Activated CD8-positive, alpha-beta T cell treated with anti-CD3 and anti-CD28 coated beads for 36 hours (primary cell): Measurements from ENCODE around the gene CTDSP1. TPM values are rescaled to one million over a fixed set of nuclear protein-coding genes. Genes with fewer than 3 reads are reported as not detected.

ENCODE experiments used
- ATAC-seq: fragments of 200-7000 bp; cut with Tn5 transposase; one replicate; pipeline ENCODE4 v1.10.0; 2021; ENCODE audit warnings: mild to moderate bottlenecking, moderate library complexity
- CTCF ChIA-PET: fragments of 350-600 bp; sonication (Branson Sonifier 250); formaldehyde crosslinking; loops from one replicate; lab custom pipeline; 2021; ENCODE audit warnings: antibody characterized with exemption; lab: Charles Lee
- POLR2A ChIA-PET: fragments of 350-600 bp; sonication (Branson Sonifier 250); formaldehyde crosslinking; loops from one replicate; lab custom pipeline; 2021; ENCODE audit warnings: antibody characterized with exemption; lab: Charles Lee
- DNase-seq: peaks from one replicate; pipeline ENCODE4 v3.0.0-alpha.2; 2020
- H3K27ac Mint-ChIP-seq: one replicate; pipeline ENCODE4 v1.8.0; 2021; ENCODE audit warnings: mild to moderate bottlenecking, mixed read lengths
- H3K27me3 Mint-ChIP-seq: one replicate; pipeline ENCODE4 v1.8.0; 2021; ENCODE audit warnings: mixed read lengths
- H3K36me3 Mint-ChIP-seq: one replicate; pipeline ENCODE4 v1.8.0; 2021; ENCODE audit warnings: low read depth, mixed read lengths
- H3K4me1 Mint-ChIP-seq: one replicate; pipeline ENCODE4 v1.8.0; 2021; ENCODE audit warnings: low read depth, mixed read lengths
- H3K4me3 Mint-ChIP-seq: one replicate; pipeline ENCODE4 v1.8.0; 2021; ENCODE audit warnings: mild to moderate bottlenecking, moderate library complexity, mixed read lengths
- H3K9me3 Mint-ChIP-seq: one replicate; pipeline ENCODE4 v1.8.0; 2021; ENCODE audit warnings: mixed read lengths
- CTCF ChIP-seq: fragments of 200-600 bp; IDR thresholded peaks from one replicate; pipeline ENCODE4 v1.8.0; 2022; ENCODE audit warnings: antibody characterized with exemption, mild to moderate bottlenecking
- intact Hi-C: fragments of 100-400 bp; cut with micrococcal nuclease; formaldehyde crosslinking; loops from one replicate; pipeline ENCODE4 v1.10.0; 2022
- total RNA-seq, 2 experiments: library from RNA; stranded (reverse); gene quantifications; one replicate each; pipeline ENCODE4 v1.2.3, GENCODE V29; 2021

The CTDSP1 gene
- total RNA-seq, 2 experiments from 2014 or later = 85.8 to 94.7 TPM

- H3K27me3 Mint-ChIP-seq = no peaks in the 10 kb centered on the region
- CTCF ChIA-PET = no interaction called here
- H3K9me3 Mint-ChIP-seq = no peaks in the 10 kb centered on the region
- POLR2A ChIA-PET = no interaction called here
- intact Hi-C loops = no loop called here
- H3K4me3 Mint-ChIP-seq = no peak within 1 kb of the TSS
- ATAC-seq = no peak
- no peak for TF ChIP-seq CTCF
- H3K27ac Mint-ChIP-seq = no peak within 1 kb of the TSS
- no peak for DNase-seq
- no peaks in the 10 kb centered on the region for H3K4me1 Mint-ChIP-seq
- no peaks in the 10 kb centered on the region for H3K36me3 Mint-ChIP-seq
These were observed 19.2 kb downstream of the CTDSP1 start, which contains the start of gene VIL1 for GRCh38 chr2:218418717-218419458. VIL1 (plus strand) TSS chr2:218419123; CDS start chr2:218423779, 4,656 bp downstream.

GRCh38 chr2:218419630-218420216 lies 20.1 kb downstream of the CTDSP1 start:
- CTCF ChIA-PET = no interaction called here
- H3K4me3 Mint-ChIP-seq = no peak overlapping the region
- H3K36me3 Mint-ChIP-seq = no peaks in the 10 kb centered on the region
- no peak for TF ChIP-seq CTCF
- no peaks in the 10 kb centered on the region for H3K9me3 Mint-ChIP-seq
- no peaks in the 10 kb centered on the region for H3K27me3 Mint-ChIP-seq
- no peaks in the 10 kb centered on the region for H3K4me1 Mint-ChIP-seq
- POLR2A ChIA-PET = no interaction called here
- no peak overlapping the region for H3K27ac Mint-ChIP-seq
- ATAC-seq (no peak), DNase-seq (no peak)
- intact Hi-C loops = no loop called here

GRCh38 chr2:218421027-218421426 lies 21.4 kb downstream of the CTDSP1 start:
- no peaks in the 10 kb centered on the region for H3K36me3 Mint-ChIP-seq
- DNase-seq = no peak
- CTCF ChIA-PET = interaction anchor here (0.9 kb wide), 1 partner anchor 10 kb away, joined by 3 read pairs; no protein-coding TSS in a partner anchor

GRCh38 chr2:218422403-218423086 lies 22.9 kb downstream of the CTDSP1 start:
- Mint-ChIP-seq H3K4me3 (no peak overlapping the region), H3K36me3 (no peaks in the 10 kb centered on the region), H3K9me3 (no peaks in the 10 kb centered on the region), H3K27ac (no peak overlapping the region), H3K27me3 (no peaks in the 10 kb centered on the region), H3K4me1 (no peaks in the 10 kb centered on the region)
- no peak for ATAC-seq
- intact Hi-C loops = no loop called here
- ChIA-PET CTCF (no interaction called here), POLR2A (no interaction called here)
- TF ChIP-seq CTCF = no peak
- no peak for DNase-seq

More at GRCh38 chr2:218421027-218421426, 21.4 kb downstream of the CTDSP1 start:
- no peak overlapping the region for H3K4me3 Mint-ChIP-seq
- H3K27ac Mint-ChIP-seq = no peak overlapping the region
- H3K4me1 Mint-ChIP-seq = no peaks in the 10 kb centered on the region
- no peak for ATAC-seq
- no peak for TF ChIP-seq CTCF
- POLR2A ChIA-PET = interaction anchor here (0.6 kb wide), 1 partner anchor 86 kb away, joined by 3 read pairs; no protein-coding TSS in a partner anchor
- no peaks in the 10 kb centered on the region for H3K27me3 Mint-ChIP-seq
- intact Hi-C loops = no loop called here
- H3K9me3 Mint-ChIP-seq = no peaks in the 10 kb centered on the region

GRCh38 chr2:218423584-218423983 lies 23.9 kb downstream of the CTDSP1 start:
- no peak overlapping the region for H3K4me3 Mint-ChIP-seq
- H3K4me1 Mint-ChIP-seq = no peaks in the 10 kb centered on the region
- H3K27me3 Mint-ChIP-seq = no peaks in the 10 kb centered on the region
- no peak for ATAC-seq
- H3K27ac Mint-ChIP-seq = no peak overlapping the region
- POLR2A ChIA-PET = no interaction called here
- DNase-seq = no peak
- H3K36me3 Mint-ChIP-seq = no peaks in the 10 kb centered on the region
- TF ChIP-seq CTCF = no peak
- CTCF ChIA-PET = no interaction called here
- H3K9me3 Mint-ChIP-seq = no peaks in the 10 kb centered on the region
- intact Hi-C loops = no loop called here
